NCI-H82 treated with DMSO at 0.1 percent for 48 hours (cell line): ENCODE measurements around the gene MTMR1.

Experiments
- DNase-seq: peaks from one replicate; lab custom pipeline; 2025; ENCODE audit not compliant: unreplicated experiment; lab: John Stamatoyannopoulos, UW

The MTMR1 gene

DNA sequence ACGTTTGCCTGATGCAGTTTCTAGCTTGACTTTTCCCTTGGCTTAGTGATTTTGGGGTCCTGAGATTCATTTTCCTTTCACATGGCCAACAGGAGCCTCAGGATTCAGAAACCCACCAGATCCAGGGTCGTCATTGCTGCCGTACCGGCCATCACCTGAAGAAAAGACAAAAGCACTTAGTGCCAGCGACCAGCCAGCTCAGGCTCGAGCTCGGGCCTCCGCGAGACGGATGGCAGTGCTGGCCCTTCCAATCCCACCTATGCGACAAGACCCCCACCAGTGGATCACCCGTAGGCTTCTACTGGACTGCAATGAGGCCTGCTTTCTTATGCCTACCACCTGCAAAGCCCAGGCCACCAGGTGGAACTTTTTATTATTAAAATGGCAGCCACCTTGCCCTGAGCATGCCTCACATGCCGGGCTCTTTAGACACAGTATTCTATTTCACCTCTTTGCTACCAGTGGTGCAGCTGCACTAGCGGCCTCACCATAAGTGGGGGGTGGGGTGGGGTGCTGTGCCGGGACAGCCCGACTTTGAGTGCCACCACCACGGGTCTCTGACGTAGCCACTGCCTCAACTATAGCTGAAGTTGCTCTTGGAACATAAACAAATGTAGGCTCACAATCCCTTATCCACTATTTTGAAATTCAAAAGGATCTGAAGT, 84.3 kb downstream of the MTMR1 start:
- no peak for DNase-seq

DNA sequence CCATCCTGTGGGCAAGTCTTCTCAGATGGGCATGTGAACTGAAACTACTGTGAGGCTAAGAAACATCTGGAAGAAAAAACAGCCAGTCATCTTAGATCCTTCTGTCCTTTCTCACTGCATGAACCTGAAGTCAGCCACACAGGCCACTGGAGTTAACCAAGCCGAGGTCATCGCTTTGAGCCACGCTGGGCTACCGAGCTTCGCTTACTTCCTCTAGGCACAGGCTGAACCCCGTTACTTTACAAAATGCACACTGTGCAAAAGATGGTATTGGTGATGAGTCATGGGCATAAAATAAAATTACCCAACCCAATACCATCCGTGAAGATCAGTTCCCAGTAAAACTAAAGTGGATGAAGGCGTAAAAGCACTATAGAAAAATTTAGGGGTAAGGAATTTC, 86.2 kb downstream of the MTMR1 start:
- DNase-seq: no peak

DNA sequence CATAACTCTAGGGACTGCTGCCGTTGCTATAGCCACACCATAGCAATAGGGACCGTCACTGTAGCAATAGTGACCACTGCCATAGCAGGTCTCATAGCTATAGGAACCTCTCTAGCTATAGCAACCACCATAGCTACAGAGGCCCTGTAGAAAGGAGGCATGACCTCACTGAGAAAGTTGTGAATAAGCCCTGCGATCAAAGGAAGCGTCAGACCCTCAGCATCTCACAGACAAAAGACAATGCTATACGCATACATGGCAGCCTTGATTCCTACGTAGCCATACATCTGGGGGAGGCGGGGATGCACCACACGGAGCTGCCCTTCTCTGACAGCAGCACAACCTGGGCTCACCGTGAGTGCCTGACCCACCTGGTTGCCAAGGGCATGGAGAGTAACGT, 88.5 kb downstream of the MTMR1 start:
- no peak for DNase-seq

DNA sequence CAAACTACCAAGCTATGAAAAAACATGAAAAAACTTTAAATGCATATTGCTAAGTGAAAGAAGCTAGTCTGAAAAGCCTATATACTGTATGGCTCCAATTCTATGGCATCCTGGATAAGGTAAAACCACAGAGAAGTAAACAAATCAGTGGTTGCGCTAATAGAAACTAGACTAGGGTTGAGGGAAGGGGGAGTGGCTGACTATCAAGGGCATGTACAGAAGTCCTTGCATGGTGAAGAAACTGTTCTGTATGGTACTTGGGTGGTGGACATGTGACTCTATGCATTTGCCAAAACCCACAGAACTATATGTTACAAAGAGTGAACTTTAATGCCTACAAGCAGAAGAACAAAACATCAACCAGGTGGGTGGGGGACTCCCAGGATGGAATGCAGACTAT, 96.8 kb downstream of the MTMR1 start:
- no peak for DNase-seq

DNA sequence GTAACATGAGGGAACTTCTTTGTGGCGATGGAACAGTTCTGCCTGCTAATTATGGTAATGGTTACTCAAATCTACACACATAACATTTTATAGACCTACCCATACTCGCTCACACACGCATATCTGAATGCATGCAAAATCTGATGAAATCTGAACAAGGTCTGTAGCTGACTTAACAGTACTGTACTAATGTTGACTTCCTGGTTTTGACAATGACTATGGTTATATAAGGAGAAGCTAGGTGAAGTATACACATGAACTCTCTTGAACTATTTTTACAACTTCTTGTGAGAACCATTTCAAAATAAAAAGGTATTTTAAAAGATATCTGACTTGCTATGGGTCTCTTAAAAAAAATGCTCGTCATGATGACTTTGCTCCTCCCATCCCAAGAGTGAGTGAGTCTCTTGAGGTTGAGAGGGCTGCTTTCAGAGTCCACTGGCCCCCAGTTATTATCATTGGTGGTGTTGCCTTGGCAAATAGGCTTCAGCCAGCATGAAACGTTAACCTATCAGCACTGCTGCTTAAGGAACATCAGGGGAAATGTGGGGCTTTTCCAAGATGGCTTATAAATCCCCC, 99.8 kb downstream of the MTMR1 start:
- no peak for DNase-seq

DNA sequence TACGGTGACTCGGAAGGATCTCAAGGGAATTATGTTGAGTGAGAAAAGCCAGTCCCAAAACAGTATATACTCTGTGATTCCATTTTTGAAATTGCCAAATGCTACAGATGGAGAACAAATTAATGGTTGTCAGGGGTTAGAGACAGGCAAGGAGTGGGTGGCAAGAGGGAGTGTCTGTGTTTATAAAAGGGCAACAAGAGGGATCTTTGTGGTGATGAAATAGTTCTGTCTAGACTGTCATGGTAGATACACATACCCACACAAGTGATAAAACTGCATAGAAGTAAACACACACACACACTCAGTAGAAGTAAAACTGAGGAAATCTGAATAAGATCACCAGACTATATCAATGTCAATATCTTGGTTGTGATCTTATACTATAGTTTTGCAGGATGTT, 112.5 kb downstream of the MTMR1 start:
- DNase-seq: no peak

DNA sequence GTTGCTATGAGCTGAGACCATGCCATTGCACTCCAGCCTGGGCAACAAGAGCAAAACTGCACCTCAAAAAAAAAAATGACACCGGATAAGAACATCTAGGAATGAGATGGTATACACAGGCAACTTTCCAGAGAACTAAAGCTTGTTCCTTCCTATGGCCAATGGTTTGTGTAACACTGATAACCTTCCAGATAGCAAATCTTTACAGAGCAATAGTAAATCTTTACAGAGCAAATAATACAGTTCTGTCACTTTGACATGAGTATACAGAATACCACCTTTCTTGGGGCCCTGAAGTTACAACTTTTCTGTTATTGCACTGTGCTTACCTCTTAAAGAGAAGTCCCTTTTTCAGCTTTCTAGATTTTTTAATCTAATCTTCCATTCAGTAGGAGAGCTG, 113.6 kb downstream of the MTMR1 start:
- no peak for DNase-seq

DNA sequence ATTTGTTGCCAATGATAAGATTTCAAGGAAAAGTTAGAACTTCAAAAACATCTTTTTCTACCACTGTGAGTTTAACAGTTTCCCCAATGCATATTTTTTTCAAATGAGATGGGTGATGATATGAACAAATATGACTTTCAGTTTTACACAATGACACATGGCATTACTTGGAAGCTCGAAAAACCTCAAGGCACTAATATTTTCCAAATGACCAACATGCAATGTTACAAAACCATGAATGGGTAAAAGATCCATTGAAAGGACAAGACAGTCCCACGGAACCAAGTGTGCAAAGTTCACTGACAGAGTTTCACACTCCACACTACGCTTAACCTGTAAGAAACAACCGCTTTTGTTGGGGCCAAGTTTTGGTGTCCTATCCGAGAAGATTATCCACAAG, 120.7 kb downstream of the MTMR1 start:
- DNase-seq: no peak
